H1 (cell line): Measurements from ENCODE around the gene SH2D1A. TPM values are rescaled to one million over a fixed set of nuclear protein-coding genes. Genes with fewer than 3 reads are reported as not detected.

Experiments used
- ASH2L ChIP-seq: fragments of 200-600, 300-600 bp; sonication (generic); IDR thresholded peaks from one replicate; pipeline ENCODE4 v1.7.1; 2017; ENCODE audit warnings: low read length
- FOSL1 ChIP-seq: IDR thresholded peaks from 2 replicates; pipeline ENCODE4 v1.6.1; 2011; ENCODE audit warnings: mild to moderate bottlenecking, low read depth, low read length, moderate library complexity; ENCODE audit not compliant: insufficient read depth
- polyA plus RNA-seq, 7 experiments: library from polyadenylated mRNA; depleted of rRNA in 3 of 7; stranded (reverse) in 5 of 7; unstranded in 2 of 7; fragments of >200 nt in 5 of 7; fragments of 200-250 nt in 2 of 7; gene quantifications; 1 replicate in 5 of 7; 2 replicates in 1 of 7; 4 replicates in 1 of 7; pipeline versions ENCODE4 v1.2.1 to v1.2.3, GENCODE V29; 2011 to 2013; ENCODE audit warnings: missing spikeins in 2 of 7, mixed read lengths in 2 of 7
- total RNA-seq: library from RNA; stranded (reverse); fragmentation: NEBNext Ultra II Directional; extraction: Animal tissue kit (Norgen Biotek cat#: 25700); gene quantifications from 2 replicates; pipeline ENCODE4 v1.2.1, GENCODE V29; 2021

The SH2D1A gene
- total and polyA plus RNA-seq, 2 of the 8 experiments (the other 6 are each of a cell fraction or from before 2014, with no cell fraction given), result not detected

DNA sequence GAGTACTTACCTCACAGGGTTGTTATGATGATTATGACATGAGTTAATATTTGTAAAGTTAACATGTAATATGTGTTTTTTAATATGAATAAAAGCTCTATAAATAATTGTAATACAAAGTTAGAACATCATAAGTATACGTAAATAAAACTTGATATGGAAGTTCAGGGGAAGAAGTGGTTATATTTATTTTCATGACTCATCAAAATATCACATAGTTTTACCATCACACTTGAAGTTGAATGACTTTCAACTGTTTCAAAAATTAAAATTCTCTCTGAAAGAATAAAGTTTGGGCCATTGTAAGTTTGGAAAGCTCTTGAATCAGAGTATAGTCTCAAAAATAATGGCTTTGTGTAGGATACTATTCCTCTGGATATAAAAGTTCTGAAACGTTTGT is 8.3 kb downstream of the SH2D1A start (continued):
- TF ChIP-seq ASH2L (no peak), FOSL1 (no peak)
- TF ChIP-seq, all 59 proteins: peak for 0
